ENCODE results near the gene RNASET2.
"Not testable (repeated sequence)": the region's sequence is repeated elsewhere in the genome, so short reads cannot be mapped to it uniquely, and the experiment has no call there.

Gene RNASET2

GRCh38 chr6:166916824-166917223 is 39.5 kb downstream of the RNASET2 start:
- TF ChIP-seq POLR2A (IDR thresholded peaks at IDR 0.05; ENCODE audit: low read depth, low read length) = no peak
- DNase-seq (ENCODE audit: insufficient read length, low spot score) = no peak
- FAIRE-seq = no peak

GRCh38 chr6:166915484-166915883 is 40.9 kb downstream of the RNASET2 start:
- DNase-seq (ENCODE audit: insufficient read length, low spot score); FAIRE-seq: not testable (repeated sequence)

GRCh38 chr6:166914952-166915351 is 41.4 kb downstream of the RNASET2 start:
- FAIRE-seq; DNase-seq (ENCODE audit: insufficient read length, low spot score): not testable (repeated sequence)

- FAIRE-seq (no peak), DNase-seq (ENCODE audit: insufficient read length, low spot score) (no peak)
- TF ChIP-seq POLR2A (IDR thresholded peaks at IDR 0.05; ENCODE audit: low read depth, low read length) = no peak
Observed at GRCh38 chr6:166911248-166911677, 45.1 kb downstream of the RNASET2 start.

- no peak for FAIRE-seq
- TF ChIP-seq POLR2A (IDR thresholded peaks at IDR 0.05; ENCODE audit: low read depth, low read length) = no peak
- DNase-seq (ENCODE audit: insufficient read length, low spot score) = no peak
Observed at GRCh38 chr6:166910601-166911000, 45.7 kb downstream of the RNASET2 start.

GRCh38 chr6:166908811-166909210 is 47.5 kb downstream of the RNASET2 start:
- FAIRE-seq (no peak), DNase-seq (ENCODE audit: insufficient read length, low spot score) (no peak)
- TF ChIP-seq POLR2A (IDR thresholded peaks at IDR 0.05; ENCODE audit: low read depth, low read length) = no peak

GRCh38 chr6:166907871-166908806 is 48.2 kb downstream of the RNASET2 start:
- TF ChIP-seq POLR2A (IDR thresholded peaks at IDR 0.05; ENCODE audit: low read depth, low read length) = no peak
- DNase-seq (ENCODE audit: insufficient read length, low spot score) = no peak
- no peak for FAIRE-seq

- no peak for FAIRE-seq
- TF ChIP-seq POLR2A (IDR thresholded peaks at IDR 0.05; ENCODE audit: low read depth, low read length) = no peak
Observed at GRCh38 chr6:166907373-166907841, 48.9 kb downstream of the RNASET2 start.

GRCh38 chr6:166906376-166907044 is 49.8 kb downstream of the RNASET2 start:
- no peak for TF ChIP-seq POLR2A (IDR thresholded peaks at IDR 0.05; ENCODE audit: low read depth, low read length)
- no peak for FAIRE-seq
- no peak for DNase-seq (ENCODE audit: insufficient read length, low spot score)

More at GRCh38 chr6:166907373-166907841, 48.9 kb downstream of the RNASET2 start:
- DNase-seq (ENCODE audit: insufficient read length, low spot score) = no peak

GRCh38 chr6:166905505-166906134 is 50.7 kb downstream of the RNASET2 start:
- FAIRE-seq (no peak), DNase-seq (ENCODE audit: insufficient read length, low spot score) (no peak)
- no peak for TF ChIP-seq POLR2A (IDR thresholded peaks at IDR 0.05; ENCODE audit: low read depth, low read length)

- FAIRE-seq = no peak
- TF ChIP-seq POLR2A (IDR thresholded peaks at IDR 0.05; ENCODE audit: low read depth, low read length) = no peak
- DNase-seq (ENCODE audit: insufficient read length, low spot score) = no peak
Observed at GRCh38 chr6:166905013-166905412, 51.3 kb downstream of the RNASET2 start.

- no peak for TF ChIP-seq POLR2A (IDR thresholded peaks at IDR 0.05; ENCODE audit: low read depth, low read length)
- DNase-seq (ENCODE audit: insufficient read length, low spot score) = no peak
- no peak for FAIRE-seq
Observed at GRCh38 chr6:166904101-166904746, 52.1 kb downstream of the RNASET2 start.

- no peak for FAIRE-seq
- DNase-seq (ENCODE audit: insufficient read length, low spot score) = no peak
- no peak for TF ChIP-seq POLR2A (IDR thresholded peaks at IDR 0.05; ENCODE audit: low read depth, low read length)
Observed at GRCh38 chr6:166903500-166903899, 52.9 kb downstream of the RNASET2 start.

GRCh38 chr6:166903027-166903426 is 53.3 kb downstream of the RNASET2 start:
- no peak for FAIRE-seq
- no peak for TF ChIP-seq POLR2A (IDR thresholded peaks at IDR 0.05; ENCODE audit: low read depth, low read length)
- DNase-seq (ENCODE audit: insufficient read length, low spot score) = no peak
